Measurements from ENCODE around the gene CHCHD2. TPM values are rescaled to one million over a fixed set of nuclear protein-coding genes. Genes with fewer than 3 reads are reported as not detected.

Gene CHCHD2
- total RNA-seq, 2 donors from 2014 or later, result 44.7 to 88.8 TPM

DNA sequence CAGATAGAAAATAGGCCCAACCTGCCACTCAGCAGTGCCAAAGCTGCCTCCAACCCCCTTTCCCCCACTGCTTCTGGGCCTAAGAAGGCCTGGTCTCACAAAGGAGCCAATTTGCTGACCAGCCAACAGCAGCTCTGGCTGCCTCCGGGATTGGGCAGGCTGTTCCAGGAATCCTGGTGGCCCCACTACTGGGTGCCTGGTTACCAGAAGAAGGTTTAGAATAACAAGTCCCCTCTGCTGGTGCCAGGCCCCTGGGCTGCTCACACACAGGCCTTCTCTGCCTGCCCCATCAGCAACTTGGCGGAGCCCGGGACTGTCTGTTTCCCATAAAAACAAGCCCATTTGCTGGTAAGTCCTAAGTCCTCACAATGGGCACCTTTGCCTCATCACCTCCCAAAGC lies 14.7 kb downstream of the CHCHD2 start:
- Mint-ChIP-seq H3K4me1 (no peaks in the 10 kb centered on the region), H3K36me3 (ENCODE audit: low read depth) (peaks cover 10% of the 10 kb centered on the region), H3K27me3 (ENCODE audit: insufficient read depth) (no peaks in the 10 kb centered on the region), H3K4me3 (no peak overlapping the region), H3K27ac (no peak overlapping the region), H3K9me3 (peaks cover 13% of the 10 kb centered on the region)
- Histone ChIP-seq H3K9me3 (ENCODE audit: control insufficient read depth, low read length) (no peaks in the 10 kb centered on the region), H3K36me3 (ENCODE audit: control insufficient read depth, insufficient read depth, low read length) (no peaks in the 10 kb centered on the region), H3K27me3 (ENCODE audit: control insufficient read depth, insufficient read depth, low read length, poor library complexity, severe bottlenecking) (no peaks in the 10 kb centered on the region), H3K27ac (ENCODE audit: low read depth, low read length) (no peak overlapping the region), H3K4me3 (ENCODE audit: low read length) (no peak overlapping the region), H3K9ac (ENCODE audit: extremely low read depth, low read length, poor library complexity, severe bottlenecking) (no peak overlapping the region), H3K4me1 (ENCODE audit: control insufficient read depth, insufficient read depth, low read length) (no peaks in the 10 kb centered on the region)
- DNase-seq, result no peak
- 91 to 100% methylated on average over 2 to 3 of the region's 3 CpGs for WGBS, 2 experiments (ENCODE audit: insufficient coverage in 1 of 2, insufficient read length in 1 of 2)
- TF ChIP-seq, protein P1, sequence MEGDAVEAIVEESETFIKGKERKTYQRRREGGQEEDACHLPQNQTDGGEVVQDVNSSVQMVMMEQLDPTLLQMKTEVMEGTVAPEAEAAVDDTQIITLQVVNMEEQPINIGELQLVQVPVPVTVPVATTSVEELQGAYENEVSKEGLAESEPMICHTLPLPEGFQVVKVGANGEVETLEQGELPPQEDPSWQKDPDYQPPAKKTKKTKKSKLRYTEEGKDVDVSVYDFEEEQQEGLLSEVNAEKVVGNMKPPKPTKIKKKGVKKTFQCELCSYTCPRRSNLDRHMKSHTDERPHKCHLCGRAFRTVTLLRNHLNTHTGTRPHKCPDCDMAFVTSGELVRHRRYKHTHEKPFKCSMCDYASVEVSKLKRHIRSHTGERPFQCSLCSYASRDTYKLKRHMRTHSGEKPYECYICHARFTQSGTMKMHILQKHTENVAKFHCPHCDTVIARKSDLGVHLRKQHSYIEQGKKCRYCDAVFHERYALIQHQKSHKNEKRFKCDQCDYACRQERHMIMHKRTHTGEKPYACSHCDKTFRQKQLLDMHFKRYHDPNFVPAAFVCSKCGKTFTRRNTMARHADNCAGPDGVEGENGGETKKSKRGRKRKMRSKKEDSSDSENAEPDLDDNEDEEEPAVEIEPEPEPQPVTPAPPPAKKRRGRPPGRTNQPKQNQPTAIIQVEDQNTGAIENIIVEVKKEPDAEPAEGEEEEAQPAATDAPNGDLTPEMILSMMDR (conservative IDR thresholded peaks at IDR 0.05), result no peak

DNA sequence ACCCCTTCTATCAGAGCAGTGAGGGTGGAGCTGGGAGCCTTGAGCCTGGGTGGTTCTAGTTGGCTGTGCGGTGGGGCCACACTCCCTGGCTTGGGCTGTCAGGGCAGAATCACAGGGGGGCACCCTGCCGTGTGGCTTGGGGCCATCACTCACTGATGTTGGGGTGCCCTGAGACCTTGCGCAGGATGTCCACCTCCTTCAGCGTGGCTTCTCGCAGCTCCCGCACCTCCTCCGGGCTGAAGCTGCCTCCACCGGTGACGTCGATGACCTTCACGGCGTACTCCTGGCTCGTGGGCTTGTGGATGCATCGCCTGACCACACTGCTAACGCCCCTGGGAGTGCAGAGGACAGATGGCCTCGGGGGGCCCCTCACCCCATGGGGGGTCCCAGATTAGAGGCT lies 18.8 kb downstream of the CHCHD2 start:
- Histone ChIP-seq H3K9ac (ENCODE audit: extremely low read depth, low read length, poor library complexity, severe bottlenecking) (no peak overlapping the region), H3K36me3 (ENCODE audit: control insufficient read depth, insufficient read depth, low read length) (no peaks in the 10 kb centered on the region), H3K9me3 (ENCODE audit: control insufficient read depth, low read length) (no peaks in the 10 kb centered on the region), H3K27ac (ENCODE audit: low read depth, low read length) (no peak overlapping the region), H3K4me1 (ENCODE audit: control insufficient read depth, insufficient read depth, low read length) (no peaks in the 10 kb centered on the region), H3K27me3 (ENCODE audit: control insufficient read depth, insufficient read depth, low read length, poor library complexity, severe bottlenecking) (no peaks in the 10 kb centered on the region), H3K4me3 (ENCODE audit: low read length) (no peak overlapping the region)
- TF ChIP-seq, protein P1 (conservative IDR thresholded peaks at IDR 0.05), result no peak
- Mint-ChIP-seq H3K27me3 (ENCODE audit: insufficient read depth) (no peaks in the 10 kb centered on the region), H3K4me1 (no peaks in the 10 kb centered on the region), H3K36me3 (ENCODE audit: low read depth) (peaks cover 16% of the 10 kb centered on the region), H3K9me3 (no peaks in the 10 kb centered on the region), H3K27ac (no peak overlapping the region), H3K4me3 (no peak overlapping the region)
- no peak for DNase-seq
- WGBS, 2 experiments (ENCODE audit: insufficient coverage in 1 of 2, insufficient read length in 1 of 2), result 94% methylated on average over 11 to 16 of the region's 16 CpGs

DNA sequence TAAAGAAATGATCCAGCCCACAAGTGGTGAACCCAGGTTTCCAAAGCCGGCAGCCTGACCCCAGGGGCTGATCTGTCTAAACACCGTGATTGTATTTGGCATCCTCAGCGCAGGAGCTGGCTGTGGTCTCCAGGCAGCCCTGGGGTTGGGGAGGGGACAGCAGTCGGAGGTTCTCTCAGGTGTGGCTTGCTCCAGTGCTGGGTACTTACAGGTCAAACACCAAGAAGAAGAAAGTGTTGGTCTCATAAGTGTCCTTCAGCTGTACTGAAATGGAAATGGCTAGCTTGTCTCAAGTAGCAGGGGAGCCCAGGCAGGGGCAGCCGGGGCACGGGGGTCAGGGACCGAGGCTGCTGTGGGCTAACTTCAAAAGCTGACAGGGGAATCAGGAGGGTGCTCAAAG lies 19.5 kb downstream of the CHCHD2 start:
- Mint-ChIP-seq H3K4me1 (no peaks in the 10 kb centered on the region), H3K27ac (no peak overlapping the region), H3K9me3 (no peaks in the 10 kb centered on the region), H3K4me3 (no peak overlapping the region), H3K27me3 (ENCODE audit: insufficient read depth) (no peaks in the 10 kb centered on the region), H3K36me3 (ENCODE audit: low read depth) (peaks cover 20% of the 10 kb centered on the region)
- no peak for DNase-seq
- H3K27me3 ChIP-seq (ENCODE audit: control insufficient read depth, insufficient read depth, low read length, poor library complexity, severe bottlenecking), result no peaks in the 10 kb centered on the region
- H3K9me3 ChIP-seq (ENCODE audit: control insufficient read depth, low read length), result no peaks in the 10 kb centered on the region
- WGBS, 2 experiments (ENCODE audit: insufficient coverage in 1 of 2, insufficient read length in 1 of 2), result 91 to 93% methylated on average over 6 to 7 of the region's 7 CpGs
- H3K9ac ChIP-seq (ENCODE audit: extremely low read depth, low read length, poor library complexity, severe bottlenecking), result no peak overlapping the region
- no peaks in the 10 kb centered on the region for H3K4me1 ChIP-seq (ENCODE audit: control insufficient read depth, insufficient read depth, low read length)
- TF ChIP-seq, protein P1 (conservative IDR thresholded peaks at IDR 0.05), result no peak
- H3K4me3 ChIP-seq (ENCODE audit: low read length), result no peak overlapping the region
- no peak overlapping the region for H3K27ac ChIP-seq (ENCODE audit: low read depth, low read length)
- no peaks in the 10 kb centered on the region for H3K36me3 ChIP-seq (ENCODE audit: control insufficient read depth, insufficient read depth, low read length)

Measured in endodermal cell (in vitro differentiated cells).